VCaP (cell line): ENCODE results near the gene MTMR12.

Source experiments
- H3K27ac ChIP-seq: fragments of 450-650 bp; 2 replicates; pipeline ENCODE4 v1.5.1; 2017
- TF ChIP-seq, protein P1 (sequence below): fragments of 450-650 bp; conservative IDR thresholded peaks from 2 replicates; pipeline ENCODE4 v1.5.1; 2017; ENCODE audit warnings: mild to moderate bottlenecking, moderate library complexity

The MTMR12 gene

GRCh38 chr5:32332361-32332760, 19.6 kb upstream of the MTMR12 start:
- peak overlapping the region; percentile 91 for H3K27ac ChIP-seq
- TF ChIP-seq, protein P1, sequence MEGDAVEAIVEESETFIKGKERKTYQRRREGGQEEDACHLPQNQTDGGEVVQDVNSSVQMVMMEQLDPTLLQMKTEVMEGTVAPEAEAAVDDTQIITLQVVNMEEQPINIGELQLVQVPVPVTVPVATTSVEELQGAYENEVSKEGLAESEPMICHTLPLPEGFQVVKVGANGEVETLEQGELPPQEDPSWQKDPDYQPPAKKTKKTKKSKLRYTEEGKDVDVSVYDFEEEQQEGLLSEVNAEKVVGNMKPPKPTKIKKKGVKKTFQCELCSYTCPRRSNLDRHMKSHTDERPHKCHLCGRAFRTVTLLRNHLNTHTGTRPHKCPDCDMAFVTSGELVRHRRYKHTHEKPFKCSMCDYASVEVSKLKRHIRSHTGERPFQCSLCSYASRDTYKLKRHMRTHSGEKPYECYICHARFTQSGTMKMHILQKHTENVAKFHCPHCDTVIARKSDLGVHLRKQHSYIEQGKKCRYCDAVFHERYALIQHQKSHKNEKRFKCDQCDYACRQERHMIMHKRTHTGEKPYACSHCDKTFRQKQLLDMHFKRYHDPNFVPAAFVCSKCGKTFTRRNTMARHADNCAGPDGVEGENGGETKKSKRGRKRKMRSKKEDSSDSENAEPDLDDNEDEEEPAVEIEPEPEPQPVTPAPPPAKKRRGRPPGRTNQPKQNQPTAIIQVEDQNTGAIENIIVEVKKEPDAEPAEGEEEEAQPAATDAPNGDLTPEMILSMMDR: no peak

- H3K27ac ChIP-seq: peak overlapping the region; percentile 91
- TF ChIP-seq, protein P1: no peak
Observed at GRCh38 chr5:32331935-32332274, 19.2 kb upstream of the MTMR12 start.

DNA sequence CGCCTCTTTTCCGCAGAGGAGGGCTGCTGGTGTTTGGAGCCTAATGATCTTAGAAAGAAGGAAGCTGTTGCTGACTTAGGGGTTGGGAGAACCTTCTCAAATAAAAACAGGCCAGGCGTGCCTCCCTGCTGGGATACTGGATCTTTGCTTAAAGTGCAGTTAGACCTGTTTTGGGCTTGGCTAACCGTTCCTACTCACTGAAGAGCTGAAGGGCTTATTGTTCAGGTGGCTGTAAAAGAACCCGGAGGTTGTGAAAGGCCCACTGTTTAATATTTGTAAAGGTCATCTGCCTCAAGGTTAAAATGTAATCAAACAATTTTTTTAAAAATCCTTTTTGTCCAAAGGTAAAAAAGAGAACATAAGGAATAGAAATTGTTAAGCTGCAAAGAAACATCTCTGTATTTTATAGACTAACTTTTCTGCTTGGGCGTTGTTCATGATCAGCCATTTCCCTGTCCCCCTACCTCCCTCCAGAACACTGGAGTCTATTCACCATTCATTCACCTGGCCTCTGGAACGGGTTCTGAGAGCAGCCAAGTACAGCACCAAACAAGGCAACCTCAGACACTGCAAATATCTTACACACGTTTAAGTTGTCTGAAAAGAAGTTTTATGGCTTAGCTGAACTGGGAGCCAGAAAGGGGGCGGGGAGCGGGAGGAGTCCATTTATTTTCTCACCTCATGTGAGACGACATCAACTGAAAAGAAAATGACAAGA, 18.6 kb upstream of the MTMR12 start:
- TF ChIP-seq, protein P1: no peak
- peak overlapping the region; percentile 91 for H3K27ac ChIP-seq

GRCh38 chr5:32330126-32330971, 17.6 kb upstream of the MTMR12 start:
- TF ChIP-seq, protein P1: no peak

DNA sequence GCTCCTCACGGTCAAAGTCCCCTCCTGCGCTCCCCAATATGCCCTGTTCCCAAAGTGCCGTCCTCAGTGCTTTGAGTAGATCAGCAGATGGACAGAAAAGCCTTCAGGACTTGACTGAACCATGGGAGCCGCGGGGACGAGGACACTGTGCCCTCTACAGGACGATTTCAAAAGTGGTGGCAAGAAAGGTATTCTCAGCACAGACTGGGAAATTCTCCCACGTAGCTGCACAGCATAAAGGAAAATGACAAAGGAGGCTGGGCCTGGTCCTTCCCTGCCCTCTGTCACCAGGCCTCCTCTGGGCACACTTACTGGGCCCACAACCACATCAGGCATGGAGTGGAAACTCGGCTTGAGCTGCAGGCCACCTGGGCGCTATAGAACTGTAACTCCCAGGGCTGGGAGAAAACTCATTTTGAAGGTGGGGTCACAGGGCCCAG, 16.7 kb upstream of the MTMR12 start:
- peak overlapping the region; percentile 91 for H3K27ac ChIP-seq
- TF ChIP-seq, protein P1: peak; percentile 84

More at GRCh38 chr5:32330126-32330971, 17.6 kb upstream of the MTMR12 start:
- peak overlapping the region; percentile 91 for H3K27ac ChIP-seq

GRCh38 chr5:32326216-32326772, 13.6 kb upstream of the MTMR12 start:
- no peak overlapping the region for H3K27ac ChIP-seq
- TF ChIP-seq, protein P1: no peak

- no peak overlapping the region for H3K27ac ChIP-seq
- TF ChIP-seq, protein P1: no peak
Observed at GRCh38 chr5:32325616-32326015, 12.9 kb upstream of the MTMR12 start.
